GM19351 (cell line): ENCODE results near the gene DHX8.

Experiments
- ATAC-seq: cut with Tn5 transposase; IDR thresholded peaks from one replicate; pipeline ENCODE4 v1.9.1; 2021; ENCODE audit warnings: mild to moderate bottlenecking, moderate library complexity; ENCODE audit not compliant: unreplicated experiment

The DHX8 gene

GRCh38 chr17:43521389-43521788 is 37.6 kb downstream of the DHX8 start:
- no peak for ATAC-seq

- ATAC-seq = no peak
These were observed 41.3 kb downstream of the DHX8 start for GRCh38 chr17:43524945-43525575.

DNA sequence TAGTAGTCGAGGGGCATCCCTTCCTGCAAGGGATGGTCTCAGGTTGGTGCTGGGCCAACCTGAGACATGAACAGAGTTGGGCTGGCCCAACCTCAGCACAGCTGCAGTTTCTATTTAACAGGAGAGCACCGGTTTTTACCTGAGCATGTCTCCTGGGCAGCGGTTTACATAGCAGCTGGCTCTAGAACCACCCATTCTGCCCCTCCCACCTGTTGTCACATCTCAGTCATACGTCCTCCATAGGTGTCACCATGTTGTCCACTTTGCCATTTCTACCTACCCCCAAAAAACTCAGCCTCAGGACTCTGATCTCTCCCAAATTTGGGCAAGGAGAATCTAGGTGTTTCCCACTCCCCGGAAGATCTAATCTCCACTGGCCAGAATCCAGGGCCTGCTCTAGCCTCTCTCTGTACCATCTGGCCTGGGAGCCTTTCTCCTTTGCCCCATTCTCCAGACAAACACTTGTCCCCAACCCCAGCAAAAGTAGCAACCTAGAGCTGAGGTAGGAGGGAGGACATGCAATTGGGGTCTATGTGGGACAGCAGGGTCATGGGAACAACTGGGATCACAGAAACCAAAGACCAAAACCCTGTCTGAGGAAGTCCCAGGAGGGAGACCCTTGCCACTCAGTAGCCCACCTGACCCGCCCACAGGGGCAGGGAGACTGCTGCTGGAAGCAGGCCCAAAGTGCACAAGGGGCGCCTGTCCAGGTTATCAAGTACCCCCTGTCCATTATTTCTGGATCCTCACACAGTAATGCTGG is 43.3 kb downstream of the DHX8 start:
- ATAC-seq = no peak

DNA sequence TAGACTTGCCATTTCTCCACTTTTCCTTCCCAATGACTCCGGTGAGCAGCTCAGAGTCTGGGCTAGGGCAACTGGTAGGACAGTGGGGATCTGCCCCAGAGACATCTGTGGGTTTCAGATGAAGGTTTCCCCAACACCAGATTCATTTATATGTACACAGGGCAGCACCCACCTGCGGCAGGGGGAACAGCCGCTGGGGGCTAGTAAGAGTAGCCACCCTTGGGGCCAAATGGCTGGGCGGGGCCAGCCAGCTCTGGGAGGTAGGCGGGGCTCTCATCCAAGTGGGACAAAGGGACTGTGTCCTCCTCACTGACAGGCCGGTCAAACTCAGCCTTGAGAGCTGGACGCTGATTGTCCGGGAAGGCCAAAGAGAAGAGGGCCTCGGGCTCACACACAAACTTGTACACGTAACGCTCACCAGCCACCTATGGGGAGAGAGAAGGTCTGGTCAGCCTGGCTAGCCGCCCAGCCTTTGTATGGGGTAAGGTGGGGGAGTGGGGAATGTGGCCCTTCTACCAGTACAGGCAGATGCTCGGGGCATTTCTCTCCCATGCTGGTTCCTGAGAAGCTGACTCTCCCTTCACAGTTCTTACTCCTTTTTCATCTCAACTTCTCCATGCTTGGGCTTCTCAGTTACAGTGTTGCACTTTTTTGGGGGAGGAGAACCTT is 44.7 kb downstream of the DHX8 start:
- ATAC-seq = no peak

DNA sequence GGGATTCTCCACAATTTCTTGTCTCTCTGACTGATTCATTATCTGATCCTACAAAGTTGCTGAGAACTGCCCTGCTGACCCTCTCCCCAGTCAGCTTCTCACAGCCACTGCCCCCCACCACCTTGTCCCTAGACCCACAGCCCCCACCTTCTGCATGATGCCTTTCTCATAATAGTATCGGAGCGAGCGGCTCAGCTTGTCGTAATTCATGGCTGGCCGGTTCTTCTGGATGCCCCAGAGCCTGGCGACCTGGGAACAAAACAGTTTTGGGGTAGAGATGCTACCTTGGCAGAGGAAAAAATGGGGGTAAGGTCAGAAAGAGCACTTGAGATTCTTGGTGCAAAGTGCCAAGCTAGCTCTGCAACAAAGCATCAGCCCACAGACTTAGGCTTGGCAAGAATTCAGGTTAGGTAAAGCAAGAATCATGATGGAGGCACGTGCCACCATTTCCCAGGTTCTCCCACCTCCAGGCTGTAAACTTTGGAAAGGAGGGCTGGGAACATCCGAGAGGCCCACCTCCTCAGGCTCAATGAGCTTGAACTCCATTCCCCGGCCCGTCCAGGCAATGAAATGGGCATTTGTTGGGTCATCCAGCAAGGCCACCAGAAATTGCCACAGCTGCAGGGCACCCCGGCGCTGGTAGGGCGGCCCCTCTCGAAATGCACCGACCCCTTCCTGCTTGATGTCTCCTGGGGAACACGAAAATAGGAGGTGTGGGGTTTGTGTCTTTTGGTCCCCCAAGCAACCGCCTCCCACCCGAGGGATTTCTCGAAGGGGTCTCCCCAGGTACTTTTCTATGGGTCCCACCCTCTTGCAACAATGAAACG is 45.4 kb downstream of the DHX8 start:
- no peak for ATAC-seq

DNA sequence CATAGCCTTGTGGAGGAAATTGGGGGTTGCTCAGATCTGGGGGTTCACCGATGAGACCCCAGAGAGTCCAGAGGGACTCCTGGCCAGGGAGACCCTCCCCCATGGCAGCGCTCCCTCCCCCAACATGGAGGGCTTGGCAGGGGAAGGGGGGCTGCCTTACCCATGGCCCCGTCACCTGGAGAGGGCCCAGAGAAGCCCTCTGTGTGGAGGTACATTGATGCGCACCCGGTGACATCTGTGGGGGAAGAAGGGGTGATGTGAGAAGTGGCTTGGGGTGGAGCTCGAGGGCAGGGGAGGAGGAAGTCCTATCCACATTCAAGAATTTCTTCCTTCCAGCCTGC is 46.1 kb downstream of the DHX8 start:
- ATAC-seq = no peak

DNA sequence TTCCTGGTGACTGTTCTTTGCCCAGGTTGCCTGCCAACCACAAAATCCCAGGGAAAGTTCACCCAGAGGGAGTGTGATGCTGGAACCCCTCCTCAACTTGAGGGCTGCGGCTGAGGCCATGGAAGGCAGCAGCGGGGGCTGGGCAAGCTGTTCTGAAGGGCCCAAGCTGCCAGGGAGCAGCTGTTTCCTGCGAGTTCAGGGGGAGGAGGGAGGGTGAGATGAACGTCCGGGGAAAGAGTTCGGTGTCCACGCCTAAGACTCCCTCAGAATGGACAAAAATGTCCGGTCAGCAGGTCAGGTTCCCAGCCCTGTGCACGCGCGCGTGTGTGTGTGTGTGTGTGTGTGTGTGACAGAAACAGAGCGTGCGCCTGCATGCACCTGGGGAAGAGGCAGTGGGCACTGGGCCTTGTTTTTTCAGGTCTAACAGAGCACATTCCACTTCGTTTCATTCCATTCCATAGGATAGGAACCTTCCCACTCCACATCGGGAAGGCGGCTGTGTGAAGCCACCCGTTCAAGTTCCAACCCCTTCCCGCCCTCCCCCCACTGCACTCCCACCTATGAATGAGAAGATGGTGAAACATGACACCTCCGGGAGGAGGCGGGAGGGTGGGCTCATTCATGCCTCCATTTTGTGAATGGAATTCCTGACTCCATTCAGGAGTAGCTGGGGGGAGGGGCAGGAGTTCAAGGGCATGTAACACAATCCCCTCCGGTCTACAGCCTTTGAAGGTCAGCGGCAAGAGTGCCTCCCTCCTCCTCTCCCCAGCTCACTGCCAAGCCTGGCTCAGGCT is 46.7 kb downstream of the DHX8 start:
- no peak for ATAC-seq

- ATAC-seq = no peak
These were observed 47.3 kb downstream of the DHX8 start for GRCh38 chr17:43531082-43531378.

GRCh38 chr17:43531955-43532354 is 48.2 kb downstream of the DHX8 start:
- no peak for ATAC-seq

DNA sequence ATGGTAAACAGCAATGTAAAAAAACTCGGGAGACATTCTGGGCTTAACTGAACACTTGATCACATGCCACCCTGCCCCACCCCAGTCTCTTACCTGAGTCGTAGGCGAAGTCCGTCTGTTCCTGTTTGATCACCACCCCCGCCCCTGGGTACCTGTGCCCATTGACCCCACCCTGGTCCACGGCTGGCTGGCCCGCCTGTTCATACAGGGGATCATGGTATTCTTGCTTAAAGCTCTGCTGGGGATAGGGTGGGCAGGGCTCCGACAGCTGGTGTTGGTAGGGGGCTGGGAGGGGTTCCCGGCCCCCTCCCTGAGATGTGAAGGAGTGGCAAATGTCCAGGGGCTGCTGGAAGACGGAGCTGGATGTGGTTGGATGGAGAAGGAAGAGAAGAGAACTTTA is 48.8 kb downstream of the DHX8 start:
- ATAC-seq = no peak

GRCh38 chr17:43533699-43534098 is 49.9 kb downstream of the DHX8 start:
- ATAC-seq = no peak

- no peak for ATAC-seq
These were observed 51.1 kb downstream of the DHX8 start for GRCh38 chr17:43534909-43535308.

DNA sequence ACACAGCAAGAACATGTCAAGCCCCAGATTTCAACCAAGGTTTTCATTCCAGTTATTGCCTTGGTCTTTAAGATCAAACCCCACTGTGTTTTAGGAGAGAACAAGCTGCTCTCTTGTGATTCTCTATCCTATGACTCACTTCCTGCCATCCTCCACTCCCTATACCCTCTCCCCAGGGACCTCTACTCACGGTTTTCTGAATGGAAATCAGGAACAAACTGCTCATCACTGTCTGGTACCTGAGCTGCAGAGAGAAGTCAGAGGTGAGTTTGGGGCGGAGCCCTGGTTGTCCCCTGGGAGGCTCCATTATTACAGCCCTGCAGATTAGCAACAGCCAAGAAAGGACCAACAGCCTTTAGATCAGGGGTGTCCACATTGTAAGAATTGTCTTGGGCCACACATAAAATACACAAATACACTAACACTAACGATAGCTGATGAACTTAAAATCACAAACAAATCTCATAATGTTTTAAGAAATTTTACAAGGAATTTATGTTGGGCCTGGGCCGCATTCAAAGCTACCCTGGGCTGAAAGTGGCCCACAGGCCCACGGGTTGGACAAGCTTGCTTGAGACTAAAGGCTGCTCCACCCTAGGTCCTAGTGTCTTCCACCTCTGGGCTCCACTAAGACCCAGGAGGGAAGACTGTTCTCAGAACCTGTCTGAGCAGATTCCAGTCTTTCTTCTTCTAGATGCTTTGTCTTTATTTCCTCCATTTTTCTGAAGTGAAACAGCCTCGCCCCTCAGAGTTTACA is 52.6 kb downstream of the DHX8 start:
- ATAC-seq = no peak

DNA sequence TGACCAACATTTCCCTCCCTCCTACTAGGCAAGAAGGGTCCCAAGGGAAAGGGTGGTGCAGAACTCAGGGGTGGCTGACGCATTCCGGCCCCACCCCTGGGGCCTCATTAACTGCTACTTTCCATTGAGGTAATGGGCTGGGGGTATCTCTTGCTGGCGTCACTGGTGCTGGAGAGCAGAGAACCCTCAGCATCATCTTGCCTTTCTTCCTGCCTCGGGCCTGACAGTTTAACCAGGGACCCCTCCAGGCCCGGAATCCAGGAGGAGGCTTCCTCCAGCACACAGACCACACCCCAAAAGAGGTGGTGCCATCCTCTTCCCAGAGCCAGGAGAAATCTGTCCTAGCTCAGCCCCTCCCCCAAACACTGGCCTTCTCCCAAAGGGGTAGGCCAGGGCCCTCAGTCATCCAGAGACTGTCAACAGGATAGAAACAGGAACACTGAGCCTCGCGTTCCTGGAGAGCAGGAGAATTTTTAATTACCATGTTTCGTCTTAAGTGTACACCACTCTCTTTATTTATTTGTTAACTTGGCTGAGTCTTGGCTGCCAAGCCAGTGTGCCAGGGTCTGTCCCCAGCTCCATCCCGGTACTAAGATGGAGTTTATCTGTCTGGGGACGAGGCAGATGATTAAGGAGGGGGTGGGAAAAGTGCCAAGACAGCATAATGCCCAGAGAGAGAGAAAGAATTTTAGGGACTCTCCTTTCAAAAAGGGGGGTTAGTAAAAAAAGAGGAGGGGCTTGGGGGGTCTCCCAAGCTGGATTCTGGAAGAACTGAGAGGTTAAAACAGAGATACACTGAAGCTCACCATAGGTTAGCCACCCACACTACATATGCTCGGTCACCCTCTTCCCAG is 57.3 kb downstream of the DHX8 start:
- ATAC-seq = no peak

DNA sequence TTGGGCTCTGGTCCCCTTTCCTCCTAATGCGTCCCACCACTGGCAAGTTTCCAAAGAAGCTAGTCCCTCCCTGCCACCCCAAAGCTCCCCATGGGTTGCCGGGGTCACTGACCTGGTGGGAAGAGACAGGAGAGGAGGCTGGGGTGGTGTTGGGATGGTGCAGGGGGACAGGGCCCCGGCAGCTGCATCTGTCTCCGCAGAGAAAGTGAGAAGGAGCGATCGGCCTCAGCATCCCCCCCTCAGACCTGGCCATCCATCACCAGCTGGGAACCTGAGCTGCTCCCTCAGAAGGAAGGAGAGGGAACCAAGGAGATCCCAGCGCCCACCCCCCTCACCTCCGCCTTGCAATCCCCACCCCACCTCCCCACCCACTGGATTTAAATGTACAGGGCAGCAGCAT is 59.1 kb downstream of the DHX8 start:
- no peak for ATAC-seq

DNA sequence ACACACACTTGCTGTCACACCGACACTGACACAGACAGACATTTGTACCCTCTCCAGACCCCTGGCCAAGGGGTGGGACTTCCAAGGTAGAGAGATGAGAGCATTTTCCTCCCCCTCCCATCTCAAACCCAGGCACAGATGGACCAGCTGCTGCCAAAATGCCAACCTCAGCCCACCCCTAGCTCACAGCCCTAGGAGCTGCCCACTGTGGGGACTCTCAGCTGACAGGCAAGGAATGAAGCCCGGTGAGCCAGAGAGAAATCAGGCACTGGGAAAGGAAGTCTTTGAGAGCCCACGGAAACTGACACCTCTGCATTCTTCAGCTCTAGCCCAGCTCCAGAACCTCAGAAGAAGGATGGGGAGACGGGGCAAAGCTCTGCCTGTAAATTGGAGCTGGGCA is 59.5 kb downstream of the DHX8 start:
- no peak for ATAC-seq

GRCh38 chr17:43543771-43544575 is 60.2 kb downstream of the DHX8 start:
- no peak for ATAC-seq

DNA sequence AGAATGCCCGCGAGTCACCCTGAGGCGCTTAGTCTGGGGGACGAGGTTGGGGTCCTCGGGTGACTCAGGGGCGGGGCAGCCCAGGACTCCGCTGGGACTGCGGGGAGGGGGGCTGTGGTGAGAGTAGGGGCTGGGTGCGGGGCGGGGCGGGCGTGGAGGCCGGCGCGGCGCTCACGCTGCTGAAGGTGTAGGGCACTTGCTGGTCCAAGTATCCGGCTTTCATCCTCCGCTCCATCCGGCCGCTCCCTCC is 61.5 kb downstream of the DHX8 start:
- no peak for ATAC-seq
